Activated naive CD8-positive, alpha-beta T cell treated with anti-CD3 and anti-CD28 coated beads for 36 hours (primary cell): ENCODE results near the gene CCBE1. TPM values are rescaled to one million over a fixed set of nuclear protein-coding genes. Genes with fewer than 3 reads are reported as not detected.
"Not testable (repeated sequence)": the region's sequence is repeated elsewhere in the genome, so short reads cannot be mapped to it uniquely, and the experiment has no call there.

Source experiments
- DNase-seq: peaks from one replicate; pipeline ENCODE4 v3.0.0; 2021
- H3K27ac Mint-ChIP-seq: one replicate; pipeline ENCODE4 v1.8.0; 2022; ENCODE audit warnings: mild to moderate bottlenecking, moderate library complexity, mixed read lengths
- H3K27me3 Mint-ChIP-seq: one replicate; pipeline ENCODE4 v1.8.0; 2022; ENCODE audit warnings: mild to moderate bottlenecking, mixed read lengths
- H3K36me3 Mint-ChIP-seq: one replicate; pipeline ENCODE4 v1.8.0; 2021; ENCODE audit warnings: mild to moderate bottlenecking, mixed read lengths
- H3K4me1 Mint-ChIP-seq: one replicate; pipeline ENCODE4 v1.8.0; 2021; ENCODE audit warnings: mixed read lengths
- H3K4me3 Mint-ChIP-seq: one replicate; pipeline ENCODE4 v1.8.0; 2022; ENCODE audit warnings: mild to moderate bottlenecking, moderate library complexity, mixed read lengths
- H3K9me3 Mint-ChIP-seq: one replicate; pipeline ENCODE4 v1.8.0; 2022; ENCODE audit warnings: mixed read lengths
- total RNA-seq, 2 experiments: library from RNA; stranded (reverse); gene quantifications; one replicate each; pipeline ENCODE4 v1.2.3, GENCODE V29; 2021

Gene CCBE1
- total RNA-seq, 2 experiments from 2014 or later: not detected

DNA sequence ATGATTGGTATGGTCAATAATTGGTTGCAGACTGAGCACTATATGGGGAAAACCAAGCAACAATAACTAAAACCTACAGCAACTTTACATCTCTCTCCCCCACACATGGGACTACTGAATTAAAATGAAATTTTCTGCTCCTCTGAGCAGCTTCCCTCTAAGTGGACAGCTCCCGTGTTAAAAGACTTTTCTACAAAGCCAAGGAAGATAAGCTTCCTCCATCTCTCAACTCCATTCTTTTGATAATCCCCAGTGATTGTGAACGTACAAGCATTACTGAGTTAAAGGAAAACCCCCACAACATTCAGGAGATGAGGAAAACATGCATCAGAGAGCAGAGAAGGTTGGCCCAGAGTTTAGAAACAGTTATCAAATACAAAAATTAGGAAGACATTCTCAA is 21.9 kb downstream of the CCBE1 start:
- Mint-ChIP-seq H3K27me3 (no peaks in the 10 kb centered on the region), H3K4me1 (no peaks in the 10 kb centered on the region), H3K36me3 (no peaks in the 10 kb centered on the region), H3K9me3 (no peaks in the 10 kb centered on the region), H3K4me3 (no peak overlapping the region), H3K27ac (no peak overlapping the region)
- no peak for DNase-seq

DNA sequence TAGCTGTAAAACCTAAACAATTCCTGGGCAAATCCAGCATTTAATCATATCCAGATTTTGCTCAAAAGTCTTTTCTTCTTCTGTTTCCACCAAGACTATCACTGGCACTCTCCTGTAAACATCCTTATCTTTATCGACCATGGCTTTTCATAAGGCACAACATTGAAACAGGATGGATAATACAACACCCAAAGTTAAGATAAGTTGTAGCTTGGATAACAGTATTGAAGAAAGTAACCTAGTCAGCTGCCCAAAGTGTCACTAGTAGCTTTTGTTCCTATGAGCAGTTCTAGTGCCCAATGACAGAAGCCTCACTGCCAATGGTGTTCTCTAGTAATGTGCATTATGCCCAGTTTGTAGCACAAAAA is 22.3 kb downstream of the CCBE1 start:
- no peak overlapping the region for H3K4me3 Mint-ChIP-seq
- no peaks in the 10 kb centered on the region for H3K9me3 Mint-ChIP-seq
- H3K36me3 Mint-ChIP-seq: no peaks in the 10 kb centered on the region
- H3K4me1 Mint-ChIP-seq: no peaks in the 10 kb centered on the region
- DNase-seq: no peak
- no peaks in the 10 kb centered on the region for H3K27me3 Mint-ChIP-seq
- no peak overlapping the region for H3K27ac Mint-ChIP-seq

DNA sequence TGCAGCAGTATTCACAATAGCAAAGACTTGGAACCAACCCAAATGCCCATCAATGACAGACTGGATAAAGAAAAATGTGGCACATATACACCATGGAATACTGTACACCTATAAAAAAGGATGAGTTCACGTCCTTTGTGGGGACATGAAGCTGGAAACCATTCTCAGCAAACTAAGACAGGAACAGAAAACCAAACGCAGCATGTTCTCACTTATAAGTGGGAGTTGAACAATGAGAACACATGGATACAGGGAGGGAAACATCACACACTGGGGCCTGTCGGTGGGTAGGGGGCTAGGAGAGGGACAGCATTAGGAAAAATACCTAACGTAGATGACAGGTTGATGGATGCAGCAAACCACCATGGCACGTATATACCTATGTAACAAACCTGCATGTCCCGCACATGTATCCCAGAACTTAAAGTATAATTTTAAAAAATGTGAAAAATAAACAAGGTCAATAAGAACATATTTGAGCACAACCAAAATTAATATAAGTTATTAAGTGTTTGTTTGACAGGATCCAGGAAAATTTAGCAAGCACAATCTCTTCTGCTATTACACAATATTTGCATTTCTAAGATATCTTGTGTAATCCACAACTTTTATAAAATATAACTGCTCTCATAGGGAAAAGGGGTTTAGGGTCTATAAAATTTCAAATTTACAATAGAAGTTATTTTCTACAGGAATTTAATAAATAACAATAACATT is 22.9 kb downstream of the CCBE1 start:
- Mint-ChIP-seq H3K4me3 (no peak overlapping the region), H3K36me3 (no peaks in the 10 kb centered on the region), H3K9me3 (no peaks in the 10 kb centered on the region), H3K27ac (no peak overlapping the region), H3K27me3 (no peaks in the 10 kb centered on the region), H3K4me1 (no peaks in the 10 kb centered on the region)
- no peak for DNase-seq

DNA sequence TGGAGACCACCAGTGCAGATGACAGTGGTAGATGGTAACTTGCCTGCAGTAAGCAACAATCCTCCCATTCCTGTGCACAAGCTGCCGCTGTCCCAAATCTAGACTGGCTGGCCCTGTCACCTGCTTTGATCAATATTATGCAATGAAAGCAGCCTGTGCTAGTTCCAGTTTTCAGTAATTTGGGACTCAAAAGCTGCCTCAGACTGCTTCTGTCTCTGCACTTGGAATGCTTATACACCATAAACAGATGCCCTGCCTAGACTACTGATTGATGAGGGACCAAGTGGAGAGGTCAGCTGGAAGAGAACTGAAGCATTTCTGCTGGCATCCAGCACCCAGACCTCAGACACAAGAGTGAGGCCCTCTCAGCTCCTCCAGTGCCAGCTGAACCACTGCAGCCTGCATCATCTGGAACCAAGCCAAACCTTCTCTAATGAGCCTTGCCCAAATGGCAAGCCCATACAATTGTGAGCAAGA is 24.9 kb downstream of the CCBE1 start:
- Mint-ChIP-seq H3K27ac (no peak overlapping the region), H3K36me3 (no peaks in the 10 kb centered on the region), H3K4me3 (no peak overlapping the region), H3K27me3 (no peaks in the 10 kb centered on the region), H3K9me3 (no peaks in the 10 kb centered on the region), H3K4me1 (no peaks in the 10 kb centered on the region)
- no peak for DNase-seq

DNA sequence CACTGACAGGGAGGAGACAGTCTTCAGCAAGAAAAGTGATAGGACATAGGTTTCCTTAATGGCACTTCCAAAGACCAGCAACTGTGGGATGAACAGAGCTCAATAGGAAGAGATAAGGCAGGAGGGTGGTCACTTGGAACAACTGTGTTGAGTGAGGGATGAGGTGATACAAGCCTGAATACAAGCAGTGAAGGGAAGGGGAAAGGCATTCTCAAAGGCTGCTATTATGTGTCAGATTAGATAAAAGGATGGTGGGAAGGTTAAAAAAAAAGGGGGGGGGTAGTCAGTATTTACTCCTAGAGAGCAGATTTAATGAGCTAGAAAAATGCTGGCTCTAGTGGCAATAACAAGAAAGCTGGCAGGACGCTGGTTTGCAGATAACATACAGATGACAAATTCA is 25.7 kb downstream of the CCBE1 start:
- Mint-ChIP-seq H3K27me3 (no peaks in the 10 kb centered on the region), H3K36me3 (no peaks in the 10 kb centered on the region), H3K27ac (no peak overlapping the region), H3K4me3 (no peak overlapping the region), H3K4me1 (no peaks in the 10 kb centered on the region), H3K9me3 (no peaks in the 10 kb centered on the region)
- DNase-seq: no peak

DNA sequence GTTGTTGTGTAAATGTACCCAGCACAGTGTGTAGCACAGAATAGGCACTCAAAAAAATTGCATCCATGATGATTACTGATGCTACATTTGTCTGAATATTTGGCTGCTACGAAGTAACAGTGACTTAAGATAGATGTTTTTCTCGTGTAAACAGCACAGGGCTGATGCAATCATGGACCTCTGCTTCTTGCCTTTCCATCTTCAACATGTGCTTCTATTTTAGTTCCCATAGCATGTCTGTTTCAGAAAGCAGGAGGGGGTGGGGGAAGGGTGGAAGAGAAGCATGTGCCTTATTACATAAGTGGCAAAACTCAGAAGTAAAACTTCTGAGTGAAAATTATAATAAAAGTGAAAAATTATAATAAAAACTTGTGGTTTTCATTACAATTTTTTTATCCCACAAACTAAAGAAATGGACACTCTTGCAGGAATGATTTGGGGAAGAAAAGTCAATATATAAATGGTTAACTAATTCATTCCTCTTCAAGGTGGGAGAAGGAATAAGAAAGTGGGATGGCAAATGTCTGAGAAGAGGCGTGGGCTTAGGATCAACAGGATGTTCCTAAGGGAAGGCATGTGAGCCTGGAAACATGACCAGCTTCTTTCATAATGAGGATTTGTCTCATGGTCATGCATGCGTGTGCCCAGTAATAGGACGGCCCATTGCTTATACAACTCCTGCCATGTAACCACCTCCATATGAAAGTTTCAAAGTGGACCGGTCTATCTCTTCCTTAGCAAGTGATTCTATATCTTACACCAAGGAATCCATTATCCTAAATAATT is 27.2 kb downstream of the CCBE1 start:
- no peaks in the 10 kb centered on the region for H3K36me3 Mint-ChIP-seq
- H3K4me3 Mint-ChIP-seq: no peak overlapping the region
- no peaks in the 10 kb centered on the region for H3K9me3 Mint-ChIP-seq

DNA sequence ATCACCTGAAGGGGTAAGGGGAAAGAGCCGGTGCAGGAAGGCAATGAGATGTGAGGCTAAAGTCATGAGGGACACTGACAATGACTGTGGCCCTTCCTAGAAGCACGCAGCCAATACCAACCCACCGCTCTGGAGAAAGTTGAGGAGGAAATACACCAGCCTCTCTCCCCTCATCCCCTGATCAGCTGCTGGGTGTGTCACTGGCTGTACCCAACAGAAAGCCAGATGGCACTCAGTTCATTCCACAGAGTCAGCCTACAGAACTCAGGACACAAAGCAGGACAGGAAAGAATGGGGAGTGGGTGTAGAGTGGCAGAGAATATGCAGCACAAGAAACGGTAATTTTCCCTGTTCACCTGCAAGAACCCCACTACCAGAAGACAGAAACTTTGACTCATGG is 29.7 kb downstream of the CCBE1 start:
- Mint-ChIP-seq H3K4me3 (no peak overlapping the region), H3K4me1 (no peaks in the 10 kb centered on the region), H3K36me3 (no peaks in the 10 kb centered on the region), H3K27ac (no peak overlapping the region), H3K9me3 (no peaks in the 10 kb centered on the region), H3K27me3 (no peaks in the 10 kb centered on the region)
- no peak for DNase-seq

More for the DNA sequence above, 27.2 kb downstream of the CCBE1 start:
- Mint-ChIP-seq H3K4me1 (no peaks in the 10 kb centered on the region), H3K27ac (no peak overlapping the region), H3K27me3 (no peaks in the 10 kb centered on the region)
- no peak for DNase-seq

DNA sequence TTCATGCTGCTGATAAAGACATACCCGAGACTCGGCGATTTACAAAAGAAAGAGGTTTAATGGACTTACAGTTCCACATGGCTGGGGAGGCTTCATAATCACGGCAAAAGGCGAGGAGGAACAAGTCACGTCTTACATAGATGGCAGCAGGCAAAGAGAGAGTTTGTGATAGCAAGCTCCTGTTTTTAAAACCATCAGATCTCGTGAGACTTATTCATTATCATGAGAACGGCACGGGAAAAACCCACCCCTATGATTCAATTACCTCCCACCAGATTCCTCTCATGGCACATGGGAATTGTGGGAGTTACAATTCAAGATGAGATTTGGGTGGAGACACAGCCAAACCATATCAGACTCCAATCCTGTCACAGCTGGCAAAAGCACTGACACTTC is 31.2 kb downstream of the CCBE1 start:
- not testable (repeated sequence) for DNase-seq, H3K4me3 Mint-ChIP-seq, H3K27me3 Mint-ChIP-seq, H3K9me3 Mint-ChIP-seq, H3K4me1 Mint-ChIP-seq, H3K27ac Mint-ChIP-seq, H3K36me3 Mint-ChIP-seq

DNA sequence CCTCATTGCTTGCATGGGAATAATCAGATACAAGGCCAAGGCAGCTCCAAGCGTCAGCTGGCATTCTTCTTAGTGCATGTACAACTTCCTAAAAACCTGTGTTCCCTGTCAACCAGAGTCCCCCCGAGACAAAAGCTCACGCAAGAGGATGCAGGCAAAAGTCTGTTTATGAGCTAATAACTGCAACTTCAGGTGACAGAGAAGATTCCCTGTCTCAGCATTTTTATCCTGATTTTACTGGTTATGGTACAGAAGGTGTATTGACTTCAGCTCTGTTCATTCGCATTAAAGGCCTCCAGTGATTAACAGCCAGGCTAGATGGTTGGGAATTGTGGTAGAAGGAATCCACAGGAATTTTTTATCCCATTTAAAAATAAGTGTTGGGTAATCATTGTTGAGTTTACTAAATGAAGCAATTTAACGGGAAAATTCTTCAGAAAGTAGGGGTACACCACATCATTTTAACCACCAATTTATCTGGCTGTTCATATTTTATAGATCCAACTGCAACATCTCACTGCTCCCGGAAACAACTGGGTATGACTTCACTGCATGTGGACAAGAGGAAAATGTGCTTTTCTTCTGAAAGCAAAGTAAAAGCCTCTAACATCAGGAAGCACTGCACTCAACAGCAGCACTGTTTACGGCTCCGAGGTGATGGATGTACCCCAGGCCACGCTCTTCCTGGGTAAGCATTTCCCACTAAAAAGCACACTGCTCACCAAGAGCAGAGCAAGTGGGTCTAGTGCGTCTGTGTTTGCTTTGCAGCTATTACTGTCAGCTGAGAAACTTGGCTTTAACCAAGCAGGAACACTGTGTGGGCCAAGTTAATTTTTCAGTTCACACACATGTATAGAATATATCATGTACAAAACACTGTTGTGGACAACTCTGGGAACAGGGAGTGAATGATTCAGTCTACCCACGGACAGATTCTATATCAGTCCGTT is 31.9 kb downstream of the CCBE1 start:
- no peaks in the 10 kb centered on the region for H3K4me1 Mint-ChIP-seq
- H3K36me3 Mint-ChIP-seq: no peaks in the 10 kb centered on the region
- H3K9me3 Mint-ChIP-seq: no peaks in the 10 kb centered on the region
- no peak overlapping the region for H3K4me3 Mint-ChIP-seq
- no peak for DNase-seq
- no peak overlapping the region for H3K27ac Mint-ChIP-seq
- H3K27me3 Mint-ChIP-seq: no peaks in the 10 kb centered on the region

DNA sequence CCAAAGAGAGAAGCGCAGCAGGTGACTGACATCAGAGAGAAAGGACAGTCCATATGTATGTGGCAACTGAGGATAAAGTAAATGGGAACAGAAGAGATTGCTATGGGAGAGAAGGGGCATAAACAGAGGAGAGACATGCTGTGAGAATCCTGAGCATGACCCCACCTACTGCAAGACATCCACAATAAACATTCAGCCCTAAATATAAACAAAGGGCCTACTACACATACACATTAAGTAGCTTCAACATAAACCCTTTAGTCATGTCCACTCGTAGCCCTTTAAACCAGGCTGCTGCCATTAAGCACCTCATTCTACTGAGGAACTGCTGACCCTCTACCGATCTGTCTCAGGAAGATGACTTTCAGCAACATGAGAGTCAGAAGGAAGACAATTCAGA is 32.9 kb downstream of the CCBE1 start:
- H3K27me3 Mint-ChIP-seq: no peaks in the 10 kb centered on the region
- H3K36me3 Mint-ChIP-seq: no peaks in the 10 kb centered on the region
- DNase-seq: no peak
- no peaks in the 10 kb centered on the region for H3K4me1 Mint-ChIP-seq
- no peak overlapping the region for H3K27ac Mint-ChIP-seq
- H3K4me3 Mint-ChIP-seq: no peak overlapping the region
- no peaks in the 10 kb centered on the region for H3K9me3 Mint-ChIP-seq

DNA sequence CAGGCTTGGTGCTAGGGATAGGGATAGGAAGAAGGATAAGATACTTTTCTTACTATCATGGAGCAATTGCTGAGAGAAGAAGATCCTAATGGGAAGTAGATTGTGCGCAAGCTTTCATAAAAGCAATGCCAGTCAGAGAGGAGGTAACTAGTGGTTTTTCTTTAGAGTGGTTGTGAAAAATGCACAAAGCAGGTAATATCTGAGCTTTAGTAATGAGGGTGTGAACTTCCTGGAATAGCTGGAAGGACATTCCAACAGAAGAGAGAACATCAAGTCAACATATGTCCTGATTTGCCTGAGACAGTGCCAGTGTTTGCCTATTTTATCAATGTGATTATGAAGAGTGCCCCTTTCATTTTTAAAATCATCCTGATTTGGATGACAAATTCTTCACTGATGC is 34.1 kb downstream of the CCBE1 start:
- H3K4me1 Mint-ChIP-seq: no peaks in the 10 kb centered on the region
- no peak for DNase-seq
- no peaks in the 10 kb centered on the region for H3K36me3 Mint-ChIP-seq
- H3K27ac Mint-ChIP-seq: no peak overlapping the region
- no peaks in the 10 kb centered on the region for H3K9me3 Mint-ChIP-seq
- no peaks in the 10 kb centered on the region for H3K27me3 Mint-ChIP-seq
- no peak overlapping the region for H3K4me3 Mint-ChIP-seq

DNA sequence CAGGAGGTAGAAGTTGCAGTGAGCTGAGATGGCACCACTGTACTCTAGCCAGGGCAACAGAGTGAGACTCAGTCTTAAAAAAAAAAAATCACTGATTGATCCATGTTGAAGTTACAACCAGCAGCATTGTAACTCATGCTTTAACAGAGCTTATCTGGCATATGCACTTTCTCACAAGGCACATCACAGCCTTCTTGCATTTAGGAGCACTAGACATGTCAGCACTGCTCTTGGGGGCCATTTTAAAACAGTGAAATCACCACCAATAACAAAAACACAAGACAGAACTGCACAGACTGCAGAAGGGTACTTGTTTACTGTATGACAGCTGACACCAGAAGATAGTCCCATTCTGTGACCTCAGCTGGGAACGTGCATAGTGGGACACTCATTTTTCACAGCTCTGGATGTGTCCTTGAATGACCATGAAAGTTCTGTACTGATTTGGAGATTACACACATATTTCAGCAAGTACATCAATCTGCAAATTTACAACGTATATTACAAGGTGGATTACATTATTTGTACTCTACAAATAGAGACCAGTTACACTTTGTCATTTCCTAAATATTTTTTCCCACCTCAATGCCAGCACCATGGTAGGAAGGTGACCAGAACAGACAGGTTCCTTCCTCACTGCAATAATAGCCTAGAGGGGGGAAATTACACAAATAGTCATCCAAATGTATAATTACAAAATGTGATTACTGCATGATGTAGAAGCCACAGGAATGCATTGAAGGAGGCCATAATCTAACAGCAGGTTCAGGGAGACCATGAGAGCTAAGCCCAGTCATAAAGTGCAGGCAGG is 35.1 kb downstream of the CCBE1 start:
- H3K4me3 Mint-ChIP-seq: no peak overlapping the region
- no peaks in the 10 kb centered on the region for H3K4me1 Mint-ChIP-seq
- no peaks in the 10 kb centered on the region for H3K36me3 Mint-ChIP-seq
- DNase-seq: no peak
- H3K9me3 Mint-ChIP-seq: no peaks in the 10 kb centered on the region
- H3K27me3 Mint-ChIP-seq: no peaks in the 10 kb centered on the region
- H3K27ac Mint-ChIP-seq: no peak overlapping the region

DNA sequence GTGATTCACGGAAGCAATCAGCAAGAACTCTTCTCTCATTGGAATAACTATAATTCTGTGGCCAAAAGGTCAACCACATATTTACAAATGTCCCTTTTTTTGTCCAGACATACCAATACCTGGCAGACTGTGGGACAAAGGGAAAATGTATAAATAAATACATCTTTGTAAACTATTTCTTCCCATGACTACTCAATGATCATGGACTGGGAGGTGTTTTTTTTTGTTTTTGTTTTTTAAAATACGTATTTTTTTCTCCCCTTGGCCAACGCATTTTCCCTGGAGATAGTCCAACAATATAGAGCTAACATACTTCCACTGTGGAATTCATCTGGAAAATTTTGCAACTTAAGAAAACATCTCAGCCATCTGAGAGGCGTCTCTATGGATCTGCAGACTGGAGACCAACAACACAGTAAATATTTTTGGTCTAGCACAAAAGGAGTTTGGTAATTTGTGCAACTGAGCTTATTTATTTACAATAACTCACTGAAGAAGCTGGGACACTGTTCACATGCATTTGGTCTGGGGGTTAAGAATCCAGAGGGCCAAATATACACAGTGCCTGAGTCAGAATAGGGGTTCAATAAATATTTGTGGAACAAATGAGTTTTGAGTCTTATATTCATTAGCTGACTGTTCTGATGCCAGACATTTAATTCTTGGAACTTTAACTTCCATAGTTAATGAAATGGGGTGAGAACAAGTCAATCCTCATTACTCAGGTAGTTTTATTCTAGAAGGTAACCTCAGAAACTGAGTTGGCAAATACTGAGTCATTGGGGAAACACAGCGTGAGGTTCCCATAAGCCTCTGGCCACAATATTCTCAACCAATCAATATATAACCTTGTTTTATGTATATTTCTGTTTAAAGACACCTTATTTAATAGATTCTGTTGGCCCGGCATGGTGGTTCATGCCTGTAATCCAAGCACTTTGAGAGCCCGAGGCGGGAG is 36.2 kb downstream of the CCBE1 start:
- no peaks in the 10 kb centered on the region for H3K9me3 Mint-ChIP-seq
- no peak for DNase-seq
- H3K27ac Mint-ChIP-seq: no peak overlapping the region
- no peaks in the 10 kb centered on the region for H3K4me1 Mint-ChIP-seq
- H3K36me3 Mint-ChIP-seq: no peaks in the 10 kb centered on the region
- no peak overlapping the region for H3K4me3 Mint-ChIP-seq
- no peaks in the 10 kb centered on the region for H3K27me3 Mint-ChIP-seq

DNA sequence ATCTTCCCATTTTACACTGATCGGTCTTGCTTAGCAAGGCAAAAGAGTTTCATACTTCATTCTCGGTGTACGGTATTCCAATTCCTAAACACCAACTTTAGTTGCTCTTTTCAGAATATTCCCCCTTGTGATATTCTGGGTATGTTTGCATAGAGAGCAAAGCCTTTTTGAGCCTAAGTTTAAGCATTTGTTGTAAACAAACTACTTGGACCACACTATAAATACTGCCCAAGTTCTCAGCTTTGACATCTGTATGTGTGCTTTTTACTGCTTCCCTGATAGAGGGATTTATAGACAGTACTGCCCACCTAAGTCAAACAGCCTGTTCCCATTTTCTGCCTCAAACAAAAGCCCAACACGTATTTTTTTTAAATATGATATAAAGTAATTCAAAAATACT is 36.9 kb downstream of the CCBE1 start:
- H3K4me3 Mint-ChIP-seq: no peak overlapping the region
- H3K27me3 Mint-ChIP-seq: no peaks in the 10 kb centered on the region
- no peaks in the 10 kb centered on the region for H3K36me3 Mint-ChIP-seq
- no peaks in the 10 kb centered on the region for H3K9me3 Mint-ChIP-seq
- no peaks in the 10 kb centered on the region for H3K4me1 Mint-ChIP-seq
- no peak for DNase-seq
- no peak overlapping the region for H3K27ac Mint-ChIP-seq
